Colonic mucosa (tissue), 4 donors: ENCODE results near the gene ZNF254. TPM values are rescaled to one million over a fixed set of nuclear protein-coding genes. Genes with fewer than 3 reads are reported as not detected.
"Not testable (repeated sequence)": the region's sequence is repeated elsewhere in the genome, so short reads cannot be mapped to it uniquely, and the experiment has no call there.

ENCODE experiments used
- DNase-seq: peaks from one replicate; pipeline ENCODE4 v3.0.0-alpha.2; 2020
- H3K27ac ChIP-seq: fragments of 200-600 bp; one replicate; pipeline ENCODE4 v1.8.0; 2021
- H3K27me3 ChIP-seq: fragments of 200-600 bp; one replicate; pipeline ENCODE4 v1.8.0; 2021
- H3K36me3 ChIP-seq: fragments of 200-600 bp; one replicate; pipeline ENCODE4 v1.8.0; 2021
- H3K4me1 ChIP-seq: fragments of 200-600 bp; one replicate; pipeline ENCODE4 v1.8.0; 2021; ENCODE audit warnings: mild to moderate bottlenecking
- H3K4me3 ChIP-seq: fragments of 200-600 bp; one replicate; pipeline ENCODE4 v1.8.0; 2021
- H3K9ac ChIP-seq, 2 donors: one replicate each; pipeline ENCODE4 v1.7.0; 2013; ENCODE audit warnings: control low read depth in 2 of 2, low read depth in 2 of 2, low read length in 2 of 2
- H3K9me3 ChIP-seq: fragments of 200-600 bp; one replicate; pipeline ENCODE4 v1.8.0; 2021
- CTCF ChIP-seq: fragments of 200-600 bp; IDR thresholded peaks from one replicate; pipeline ENCODE4 v1.8.0; 2022; ENCODE audit warnings: antibody characterized with exemption, mild to moderate bottlenecking
- intact Hi-C: fragments of 100-400 bp; cut with DNase I; formaldehyde crosslinking; loops from one replicate; pipeline ENCODE4 v1.14.1; 2022
- total RNA-seq, 2 donors: library from RNA; stranded (reverse); fragmentation: NEBNext Ultra II Directional in 1 of 2; extraction: Animal tissue kit (Norgen Biotek cat#: 25700) in 1 of 2; gene quantifications; one replicate each; pipeline ENCODE4 v1.2.1, GENCODE V29; 2021
- donor health status: healthy.
- donor health status: DM: no; HTN: no; CAD: no.
- donor health status: DM: no; HTN: no; CAD: no.

ZNF254 gene
- total RNA-seq, result 10 to 100 TPM; 11.2 to 14.1 TPM

GRCh38 chr19:24086974-24087595 is at the start of gene ZNF254:
TSS of gene ZNF254 (plus strand) at chr19:24087187. CDS start at chr19:24087308, 121 bp downstream.
- intact Hi-C loops, result no loop called here
- peak; percentile 94 for DNase-seq
- peak within 1 kb of the TSS; percentile 67 for H3K27ac ChIP-seq

GRCh38 chr19:24040621-24041020 is 46.4 kb upstream of the ZNF254 start:
- no peaks in the 10 kb centered on the region for H3K27me3 ChIP-seq
- H3K4me3 ChIP-seq, result no peak overlapping the region
- no peaks in the 10 kb centered on the region for H3K9me3 ChIP-seq
- no peak overlapping the region for H3K27ac ChIP-seq
- no peak for TF ChIP-seq CTCF
- intact Hi-C loops, result no loop called here
- no peak overlapping the region for H3K9ac ChIP-seq
- no peaks in the 10 kb centered on the region for H3K36me3 ChIP-seq
- peaks cover 2% of the 10 kb centered on the region for H3K4me1 ChIP-seq
- DNase-seq, result no peak

More at GRCh38 chr19:24086974-24087595, at the start of gene ZNF254:
- no peaks in the 10 kb centered on the region for H3K4me1 ChIP-seq
- no peaks in the 10 kb centered on the region for H3K36me3 ChIP-seq
- H3K4me3 ChIP-seq, result peak within 1 kb of the TSS; percentile 82
- no peaks in the 10 kb centered on the region for H3K9me3 ChIP-seq
- peak within 1 kb of the TSS; percentile 84 to 92 for H3K9ac ChIP-seq
- TF ChIP-seq CTCF, result no peak
- H3K27me3 ChIP-seq, result no peaks in the 10 kb centered on the region

DNA sequence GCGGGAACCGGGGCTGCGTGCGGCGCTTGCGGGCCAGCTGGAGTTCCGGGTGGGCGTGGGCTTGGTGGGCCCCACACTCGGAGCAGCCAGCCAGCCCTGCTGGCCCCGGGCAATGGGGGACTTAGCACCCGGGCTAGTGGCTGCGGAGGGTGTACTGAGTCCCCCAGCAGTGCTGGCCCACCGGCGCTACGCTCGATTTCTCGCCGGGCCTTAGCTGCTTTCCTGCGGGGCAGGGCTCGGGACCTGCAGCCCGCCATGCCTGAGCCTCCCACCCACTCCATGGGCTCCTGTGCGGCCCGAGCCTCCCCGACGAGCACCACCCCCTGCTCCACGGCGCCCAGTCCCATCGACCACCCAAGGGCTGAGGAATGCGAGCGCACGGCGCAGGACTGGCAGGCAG is 45.7 kb upstream of the ZNF254 start:
- H3K36me3 ChIP-seq, intact Hi-C loops, H3K27me3 ChIP-seq, H3K27ac ChIP-seq, DNase-seq, H3K9me3 ChIP-seq, H3K4me1 ChIP-seq, H3K4me3 ChIP-seq, H3K9ac ChIP-seq: not testable (repeated sequence)

DNA sequence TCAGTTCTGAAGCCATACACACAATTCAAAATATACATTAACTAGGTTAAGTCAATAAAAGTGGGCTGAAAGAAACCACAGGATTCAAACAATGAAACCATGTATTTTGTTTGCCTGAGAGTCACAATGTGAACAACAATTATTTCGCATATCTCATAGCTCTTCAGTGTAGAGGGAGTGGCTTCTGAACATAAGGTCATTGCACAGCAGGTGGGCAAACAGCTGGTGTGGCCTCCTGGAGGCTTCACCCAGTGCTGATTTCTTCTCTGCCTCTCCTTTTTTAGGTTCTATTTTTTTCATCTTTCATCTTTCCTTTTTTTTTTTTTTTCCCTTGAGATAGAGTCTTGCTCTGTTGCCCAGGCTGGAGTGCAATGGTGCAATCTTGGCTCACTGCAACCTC is 40.4 kb upstream of the ZNF254 start:
- no peak for DNase-seq
- no peak overlapping the region for H3K4me3 ChIP-seq

GRCh38 chr19:24048261-24048660 is 38.7 kb upstream of the ZNF254 start:
- no peak overlapping the region for H3K27ac ChIP-seq
- TF ChIP-seq CTCF, result no peak
- DNase-seq, result no peak
- H3K9me3 ChIP-seq, result no peaks in the 10 kb centered on the region
- no peak overlapping the region for H3K4me3 ChIP-seq
- H3K9ac ChIP-seq, result no peak overlapping the region
- no peaks in the 10 kb centered on the region for H3K4me1 ChIP-seq
- H3K27me3 ChIP-seq, result no peaks in the 10 kb centered on the region
- intact Hi-C loops, result no loop called here
- peaks cover 10% of the 10 kb centered on the region for H3K36me3 ChIP-seq

More for the DNA sequence above, 40.4 kb upstream of the ZNF254 start:
- H3K27me3 ChIP-seq, result no peaks in the 10 kb centered on the region
- H3K9ac ChIP-seq, result no peak overlapping the region
- H3K36me3 ChIP-seq, result peaks cover 8% of the 10 kb centered on the region
- H3K4me1 ChIP-seq, result no peaks in the 10 kb centered on the region
- intact Hi-C loops, result no loop called here
- H3K9me3 ChIP-seq, result no peaks in the 10 kb centered on the region
- TF ChIP-seq CTCF, result no peak
- H3K27ac ChIP-seq, result no peak overlapping the region

- DNase-seq, result no peak
- H3K27ac ChIP-seq, result no peak overlapping the region
- no peak overlapping the region for H3K4me3 ChIP-seq
- no peak for TF ChIP-seq CTCF
- no peaks in the 10 kb centered on the region for H3K9me3 ChIP-seq
- H3K4me1 ChIP-seq, result no peaks in the 10 kb centered on the region
- H3K9ac ChIP-seq, result no peak overlapping the region
- intact Hi-C loops, result no loop called here
- peaks cover 10% of the 10 kb centered on the region for H3K36me3 ChIP-seq
- H3K27me3 ChIP-seq, result no peaks in the 10 kb centered on the region
Observed at GRCh38 chr19:24049537-24049936, 37.5 kb upstream of the ZNF254 start.
